ENCODE data around the gene MLEC. TPM values are rescaled to one million over a fixed set of nuclear protein-coding genes. Genes with fewer than 3 reads are reported as not detected.

Gene MLEC
- total RNA-seq, result 129 TPM in 2 replicates
- long read RNA-seq, full-length matches to known transcripts, result 1 of 128 reads
- long read RNA-seq, partial matches to known transcripts, result 0 of 128 reads
- long read RNA-seq, other reads (novel, unspliced or antisense), result 127 of 128 reads

- TF ChIP-seq CTCF (IDR thresholded peaks at IDR 0.05), result no peak
- Mint-ChIP-seq H3K27ac (ENCODE audit: unreplicated experiment) (peak within 1 kb of the TSS; percentile 96), H3K27me3 (ENCODE audit: unreplicated experiment) (no peaks in the 10 kb centered on the region), H3K36me3 (ENCODE audit: unreplicated experiment) (no peaks in the 10 kb centered on the region), H3K4me1 (ENCODE audit: unreplicated experiment) (peaks cover 34% of the 10 kb centered on the region), H3K9me3 (ENCODE audit: unreplicated experiment) (no peaks in the 10 kb centered on the region), H3K4me3 (ENCODE audit: unreplicated experiment) (peak within 1 kb of the TSS; percentile 91)
- DNase-seq (ENCODE audit: extremely low spot score, unreplicated experiment), result peak; percentile 100
Observed at GRCh38 chr12:120686690-120687577, at the start of gene MLEC. MLEC (plus strand) TSS chr12:120687149; CDS start chr12:120687297, 148 bp downstream.

GRCh38 chr12:120639771-120640721 is 46.9 kb upstream of the MLEC start, which contains the start of gene CABP1:
CABP1 (plus strand) TSS chr12:120640626; CDS start chr12:120640686, 60 bp downstream.
- Mint-ChIP-seq H3K36me3 (ENCODE audit: unreplicated experiment) (no peaks in the 10 kb centered on the region), H3K4me1 (ENCODE audit: unreplicated experiment) (peaks cover 6% of the 10 kb centered on the region), H3K27me3 (ENCODE audit: unreplicated experiment) (peaks cover 54% of the 10 kb centered on the region), H3K9me3 (ENCODE audit: unreplicated experiment) (no peaks in the 10 kb centered on the region), H3K27ac (ENCODE audit: unreplicated experiment) (no peak within 1 kb of the TSS), H3K4me3 (ENCODE audit: unreplicated experiment) (peak within 1 kb of the TSS; percentile 68)
- DNase-seq (ENCODE audit: extremely low spot score, unreplicated experiment), result no peak
- TF ChIP-seq CTCF (IDR thresholded peaks at IDR 0.05), result peak; percentile 25

GRCh38 chr12:120640861-120641833 is 45.8 kb upstream of the MLEC start:
- no peaks in the 10 kb centered on the region for H3K9me3 Mint-ChIP-seq (ENCODE audit: unreplicated experiment)
- no peak for TF ChIP-seq CTCF (IDR thresholded peaks at IDR 0.05)
- peak overlapping the region; percentile 68 for H3K4me3 Mint-ChIP-seq (ENCODE audit: unreplicated experiment)
- no peaks in the 10 kb centered on the region for H3K36me3 Mint-ChIP-seq (ENCODE audit: unreplicated experiment)
- no peak overlapping the region for H3K27ac Mint-ChIP-seq (ENCODE audit: unreplicated experiment)
- peaks cover 6% of the 10 kb centered on the region for H3K4me1 Mint-ChIP-seq (ENCODE audit: unreplicated experiment)
- H3K27me3 Mint-ChIP-seq (ENCODE audit: unreplicated experiment), result peaks cover 57% of the 10 kb centered on the region
- no peak for DNase-seq (ENCODE audit: extremely low spot score, unreplicated experiment)

GRCh38 chr12:120642121-120642520 is 44.8 kb upstream of the MLEC start:
- Mint-ChIP-seq H3K27ac (ENCODE audit: unreplicated experiment) (no peak overlapping the region), H3K4me3 (ENCODE audit: unreplicated experiment) (no peak overlapping the region), H3K27me3 (ENCODE audit: unreplicated experiment) (peaks cover 58% of the 10 kb centered on the region), H3K4me1 (ENCODE audit: unreplicated experiment) (peaks cover 6% of the 10 kb centered on the region), H3K36me3 (ENCODE audit: unreplicated experiment) (no peaks in the 10 kb centered on the region), H3K9me3 (ENCODE audit: unreplicated experiment) (no peaks in the 10 kb centered on the region)
- no peak for DNase-seq (ENCODE audit: extremely low spot score, unreplicated experiment)
- TF ChIP-seq CTCF (IDR thresholded peaks at IDR 0.05), result no peak
